Muscle layer of colon (tissue), 2 donors: ENCODE measurements around the gene PATL2.
A peak's percentile ranks its signal among the peaks of the same experiment; 100 is the strongest.

Experiments used
- H3K27ac ChIP-seq: one replicate; pipeline ENCODE4 v1.7.0; 2013; ENCODE audit warnings: low read depth, mild to moderate bottlenecking, low read length, moderate library complexity
- H3K27me3 ChIP-seq, 2 donors: one replicate each; pipeline ENCODE4 v1.7.0; 2013; ENCODE audit warnings: low read length in 2 of 2, mild to moderate bottlenecking in 2 of 2; ENCODE audit not compliant: insufficient read depth in 2 of 2, control insufficient read depth in 1 of 2
- H3K36me3 ChIP-seq: one replicate; pipeline ENCODE4 v1.7.0; 2013; ENCODE audit warnings: mild to moderate bottlenecking, low read length; ENCODE audit not compliant: insufficient read depth
- H3K4me1 ChIP-seq: one replicate; pipeline ENCODE4 v1.7.0; 2013; ENCODE audit warnings: mild to moderate bottlenecking, low read length; ENCODE audit not compliant: insufficient read depth
- H3K4me3 ChIP-seq, 2 donors: one replicate each; pipeline ENCODE4 v1.7.0; 2013; ENCODE audit warnings: low read length in 2 of 2, low read depth in 1 of 2, mild to moderate bottlenecking in 1 of 2, moderate library complexity in 1 of 2
- H3K9ac ChIP-seq: one replicate; pipeline ENCODE4 v1.7.0; 2013; ENCODE audit warnings: low read length
- H3K9me3 ChIP-seq: one replicate; pipeline ENCODE4 v1.7.0; 2013; ENCODE audit warnings: mild to moderate bottlenecking, low read length
- donor health status: abdominal sarcoma.
- donor health status: Adenocarcinoma of cecum.

The PATL2 gene

GRCh38 chr15:44718180-44718926, 7.2 kb upstream of the PATL2 start:
- Histone ChIP-seq H3K27ac (no peak overlapping the region), H3K9me3 (no peaks in the 10 kb centered on the region), H3K27me3 (no peaks in the 10 kb centered on the region), H3K9ac (no peak overlapping the region), H3K4me1 (peaks cover 11% of the 10 kb centered on the region), H3K36me3 (peaks cover 39% of the 10 kb centered on the region), H3K4me3 (no peak overlapping the region)

GRCh38 chr15:44716983-44717602, 6.0 kb upstream of the PATL2 start:
- no peaks in the 10 kb centered on the region for H3K9me3 ChIP-seq
- no peak overlapping the region for H3K9ac ChIP-seq
- H3K4me1 ChIP-seq = peaks cover 16% of the 10 kb centered on the region
- no peak overlapping the region for H3K4me3 ChIP-seq
- peaks cover 39% of the 10 kb centered on the region for H3K36me3 ChIP-seq
- H3K27me3 ChIP-seq = no peaks in the 10 kb centered on the region
- H3K27ac ChIP-seq = no peak overlapping the region

GRCh38 chr15:44715797-44716334, 4.7 kb upstream of the PATL2 start:
- Histone ChIP-seq H3K27me3 (no peaks in the 10 kb centered on the region), H3K27ac (no peak overlapping the region)

GRCh38 chr15:44715142-44715796, 4.1 kb upstream of the PATL2 start:
- peaks cover 16% of the 10 kb centered on the region for H3K4me1 ChIP-seq
- H3K9ac ChIP-seq = no peak overlapping the region
- no peak overlapping the region for H3K27ac ChIP-seq
- no peak overlapping the region for H3K4me3 ChIP-seq
- H3K36me3 ChIP-seq = peaks cover 39% of the 10 kb centered on the region
- H3K9me3 ChIP-seq = no peaks in the 10 kb centered on the region
- H3K27me3 ChIP-seq = no peaks in the 10 kb centered on the region

More at GRCh38 chr15:44715797-44716334, 4.7 kb upstream of the PATL2 start:
- H3K9me3 ChIP-seq = no peaks in the 10 kb centered on the region
- H3K36me3 ChIP-seq = peaks cover 39% of the 10 kb centered on the region
- no peak overlapping the region for H3K9ac ChIP-seq
- no peak overlapping the region for H3K4me3 ChIP-seq
- H3K4me1 ChIP-seq = peaks cover 16% of the 10 kb centered on the region

GRCh38 chr15:44713006-44713966, 2.2 kb upstream of the PATL2 start:
- Histone ChIP-seq H3K4me3 (peak overlapping the region; percentile 89 to 98), H3K9me3 (no peaks in the 10 kb centered on the region), H3K27me3 (no peaks in the 10 kb centered on the region), H3K27ac (peak overlapping the region; percentile 100), H3K36me3 (peaks cover 32% of the 10 kb centered on the region), H3K9ac (no peak overlapping the region), H3K4me1 (peaks cover 20% of the 10 kb centered on the region)

- peak overlapping the region; percentile 92 for H3K9ac ChIP-seq
- peak overlapping the region; percentile 89 to 98 for H3K4me3 ChIP-seq
- peak overlapping the region; percentile 100 for H3K27ac ChIP-seq
- H3K36me3 ChIP-seq = peaks cover 25% of the 10 kb centered on the region
- peaks cover 20% of the 10 kb centered on the region for H3K4me1 ChIP-seq
- no peaks in the 10 kb centered on the region for H3K9me3 ChIP-seq
- no peaks in the 10 kb centered on the region for H3K27me3 ChIP-seq
Measured at GRCh38 chr15:44712346-44713005, 1.4 kb upstream of the PATL2 start.

GRCh38 chr15:44711743-44712345, 721 bp upstream of the PATL2 start:
- peak overlapping the region; percentile 89 to 98 for H3K4me3 ChIP-seq
- peaks cover 19% of the 10 kb centered on the region for H3K36me3 ChIP-seq
- H3K27me3 ChIP-seq = no peaks in the 10 kb centered on the region
- H3K27ac ChIP-seq = peak overlapping the region; percentile 100
- no peaks in the 10 kb centered on the region for H3K9me3 ChIP-seq
- peaks cover 20% of the 10 kb centered on the region for H3K4me1 ChIP-seq
- H3K9ac ChIP-seq = peak overlapping the region; percentile 92

GRCh38 chr15:44710236-44711095, 657 bp downstream of the PATL2 start:
- Histone ChIP-seq H3K27me3 (no peaks in the 10 kb centered on the region), H3K9me3 (no peaks in the 10 kb centered on the region), H3K9ac (peak overlapping the region; percentile 92), H3K4me1 (peaks cover 20% of the 10 kb centered on the region), H3K4me3 (peak overlapping the region; percentile 89 to 98), H3K27ac (peak overlapping the region; percentile 100), H3K36me3 (peaks cover 5% of the 10 kb centered on the region)

- H3K27ac ChIP-seq = no peak overlapping the region
- H3K9ac ChIP-seq = no peak overlapping the region
- peaks cover 4% of the 10 kb centered on the region for H3K4me1 ChIP-seq
- H3K36me3 ChIP-seq = no peaks in the 10 kb centered on the region
- no peaks in the 10 kb centered on the region for H3K9me3 ChIP-seq
- H3K4me3 ChIP-seq = no peak overlapping the region
- H3K27me3 ChIP-seq = no peaks in the 10 kb centered on the region
Measured at GRCh38 chr15:44706946-44707636, 4.0 kb downstream of the PATL2 start.
